BLaER1 (cell line): ENCODE results near the gene ALKBH6.

Experiments
- H3K27ac ChIP-seq: shearing (Covaris generic); formaldehyde crosslinking; 2 replicates; pipeline ENCODE4 v1.8.1; 2022
- H3K27me3 ChIP-seq: shearing (Covaris generic); formaldehyde crosslinking; 2 replicates; pipeline ENCODE4 v1.8.1; 2022
- H3K36me3 ChIP-seq: shearing (Covaris generic); formaldehyde crosslinking; 2 replicates; pipeline ENCODE4 v1.8.1; 2022
- H3K4me1 ChIP-seq: shearing (Covaris generic); formaldehyde crosslinking; 2 replicates; pipeline ENCODE4 v1.8.1; 2022
- H3K4me2 ChIP-seq: shearing (Covaris generic); formaldehyde crosslinking; 2 replicates; pipeline ENCODE4 v1.8.1; 2022
- H3K4me3 ChIP-seq: shearing (Covaris generic); formaldehyde crosslinking; 2 replicates; pipeline ENCODE4 v1.8.1; 2022
- H3K9ac ChIP-seq: shearing (Covaris generic); formaldehyde crosslinking; 2 replicates; pipeline ENCODE4 v1.8.1; 2022
- H3K9me3 ChIP-seq: shearing (Covaris generic); formaldehyde crosslinking; 2 replicates; pipeline ENCODE4 v1.8.1; 2022
- H4K20me1 ChIP-seq: shearing (Covaris generic); formaldehyde crosslinking; 2 replicates; pipeline ENCODE4 v1.8.1; 2022
- Cebpa-rat ChIP-seq: shearing (Covaris generic); IDR thresholded peaks from 2 replicates; pipeline ENCODE4 v1.8.1; 2022

Gene ALKBH6

GRCh38 chr19:35960432-35960972 is 53.5 kb downstream of the ALKBH6 start:
- H3K4me1 ChIP-seq: no peaks in the 10 kb centered on the region
- H3K4me3 ChIP-seq: no peak overlapping the region
- no peak overlapping the region for H3K9ac ChIP-seq
- TF ChIP-seq Cebpa-rat: no peak
- H3K9me3 ChIP-seq: peaks cover 7% of the 10 kb centered on the region
- no peaks in the 10 kb centered on the region for H3K27me3 ChIP-seq
- H3K27ac ChIP-seq: no peak overlapping the region
- no peaks in the 10 kb centered on the region for H4K20me1 ChIP-seq
- no peaks in the 10 kb centered on the region for H3K36me3 ChIP-seq
- no peak overlapping the region for H3K4me2 ChIP-seq

- Histone ChIP-seq H3K27me3 (no peaks in the 10 kb centered on the region), H3K9ac (no peak overlapping the region), H4K20me1 (no peaks in the 10 kb centered on the region), H3K4me3 (no peak overlapping the region), H3K27ac (no peak overlapping the region), H3K4me2 (no peak overlapping the region), H3K36me3 (no peaks in the 10 kb centered on the region), H3K4me1 (no peaks in the 10 kb centered on the region), H3K9me3 (peaks cover 7% of the 10 kb centered on the region)
- no peak for TF ChIP-seq Cebpa-rat
These were observed 54.1 kb downstream of the ALKBH6 start for GRCh38 chr19:35959968-35960320.
